Colonic mucosa (tissue), 4 donors: ENCODE data around the gene MAP4. TPM values are rescaled to one million over a fixed set of nuclear protein-coding genes. Genes with fewer than 3 reads are reported as not detected.
A peak's percentile ranks its signal among the peaks of the same experiment; 100 is the strongest.

Source experiments
- DNase-seq: peaks from one replicate; pipeline ENCODE4 v3.0.0-alpha.2; 2020
- H3K27ac ChIP-seq: fragments of 200-600 bp; one replicate; pipeline ENCODE4 v1.8.0; 2021
- H3K27me3 ChIP-seq: fragments of 200-600 bp; one replicate; pipeline ENCODE4 v1.8.0; 2021
- H3K36me3 ChIP-seq: fragments of 200-600 bp; one replicate; pipeline ENCODE4 v1.8.0; 2021
- H3K4me1 ChIP-seq: fragments of 200-600 bp; one replicate; pipeline ENCODE4 v1.8.0; 2021; ENCODE audit warnings: mild to moderate bottlenecking
- H3K4me3 ChIP-seq: fragments of 200-600 bp; one replicate; pipeline ENCODE4 v1.8.0; 2021
- H3K9ac ChIP-seq, 2 donors: one replicate each; pipeline ENCODE4 v1.7.0; 2013; ENCODE audit warnings: control low read depth in 2 of 2, low read depth in 2 of 2, low read length in 2 of 2
- H3K9me3 ChIP-seq: fragments of 200-600 bp; one replicate; pipeline ENCODE4 v1.8.0; 2021
- intact Hi-C: fragments of 100-400 bp; cut with DNase I; formaldehyde crosslinking; loops from one replicate; pipeline ENCODE4 v1.14.1; 2022
- total RNA-seq, 2 donors: library from RNA; stranded (reverse); fragmentation: NEBNext Ultra II Directional in 1 of 2; extraction: Animal tissue kit (Norgen Biotek cat#: 25700) in 1 of 2; gene quantifications; one replicate each; pipeline ENCODE4 v1.2.1, GENCODE V29; 2021
- TF ChIP-seq, protein P1 (sequence below): fragments of 200-600 bp; IDR thresholded peaks from one replicate; pipeline ENCODE4 v1.8.0; 2022; ENCODE audit warnings: antibody characterized with exemption, mild to moderate bottlenecking
- donor health status: healthy.
- donor health status: DM: no; HTN: no; CAD: no.
- donor health status: DM: no; HTN: no; CAD: no.

The MAP4 gene
- total RNA-seq, 2 donors from 2014 or later, result 117 to 132 TPM

DNA sequence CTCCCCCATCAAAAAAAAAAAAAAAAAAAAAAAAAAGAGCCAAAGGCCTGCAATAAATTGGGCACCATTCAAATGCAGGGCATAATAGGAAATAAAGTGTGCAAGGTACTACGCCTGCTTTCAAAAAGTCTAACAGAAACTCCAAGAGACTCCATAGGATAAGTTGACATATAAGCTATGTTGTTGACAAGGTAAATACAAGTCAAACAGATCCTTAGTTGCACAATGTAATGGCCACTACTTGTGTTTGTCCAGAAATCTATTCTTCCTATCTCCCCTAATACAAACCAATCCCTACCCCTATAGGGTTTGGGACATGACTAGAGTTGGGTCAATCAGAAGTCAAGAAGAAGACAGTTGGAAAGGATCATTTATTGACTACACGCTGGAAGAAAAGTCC is 16.0 kb downstream of the MAP4 start:
- intact Hi-C loops, result no loop called here
- H3K27ac ChIP-seq, result no peak overlapping the region
- DNase-seq, result no peak
- no peak overlapping the region for H3K9ac ChIP-seq
- no peaks in the 10 kb centered on the region for H3K4me1 ChIP-seq
- TF ChIP-seq, protein P1, sequence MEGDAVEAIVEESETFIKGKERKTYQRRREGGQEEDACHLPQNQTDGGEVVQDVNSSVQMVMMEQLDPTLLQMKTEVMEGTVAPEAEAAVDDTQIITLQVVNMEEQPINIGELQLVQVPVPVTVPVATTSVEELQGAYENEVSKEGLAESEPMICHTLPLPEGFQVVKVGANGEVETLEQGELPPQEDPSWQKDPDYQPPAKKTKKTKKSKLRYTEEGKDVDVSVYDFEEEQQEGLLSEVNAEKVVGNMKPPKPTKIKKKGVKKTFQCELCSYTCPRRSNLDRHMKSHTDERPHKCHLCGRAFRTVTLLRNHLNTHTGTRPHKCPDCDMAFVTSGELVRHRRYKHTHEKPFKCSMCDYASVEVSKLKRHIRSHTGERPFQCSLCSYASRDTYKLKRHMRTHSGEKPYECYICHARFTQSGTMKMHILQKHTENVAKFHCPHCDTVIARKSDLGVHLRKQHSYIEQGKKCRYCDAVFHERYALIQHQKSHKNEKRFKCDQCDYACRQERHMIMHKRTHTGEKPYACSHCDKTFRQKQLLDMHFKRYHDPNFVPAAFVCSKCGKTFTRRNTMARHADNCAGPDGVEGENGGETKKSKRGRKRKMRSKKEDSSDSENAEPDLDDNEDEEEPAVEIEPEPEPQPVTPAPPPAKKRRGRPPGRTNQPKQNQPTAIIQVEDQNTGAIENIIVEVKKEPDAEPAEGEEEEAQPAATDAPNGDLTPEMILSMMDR, result no peak
- H3K27me3 ChIP-seq, result no peaks in the 10 kb centered on the region
- H3K36me3 ChIP-seq, result no peaks in the 10 kb centered on the region
- H3K4me3 ChIP-seq, result no peak overlapping the region
- no peaks in the 10 kb centered on the region for H3K9me3 ChIP-seq

DNA sequence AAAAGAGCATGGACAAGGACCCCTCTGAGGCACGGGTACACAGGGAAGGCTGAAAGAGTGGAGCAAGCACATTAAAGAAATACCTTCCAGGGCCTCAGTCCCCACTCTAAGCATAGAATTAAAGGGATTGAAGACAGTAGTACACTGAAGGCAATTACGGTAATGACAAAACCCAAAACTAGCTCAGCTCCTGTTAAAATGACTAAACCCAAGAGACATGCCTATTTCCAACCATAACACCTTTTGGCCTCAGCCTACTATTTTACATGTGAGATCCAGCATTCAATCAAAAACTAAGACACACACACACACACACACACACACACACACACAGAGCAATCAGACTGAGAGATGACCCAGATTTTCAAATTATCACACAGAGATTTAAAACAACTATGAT is 19.8 kb downstream of the MAP4 start:
- no peak overlapping the region for H3K27ac ChIP-seq
- no peaks in the 10 kb centered on the region for H3K9me3 ChIP-seq
- H3K4me1 ChIP-seq, result no peaks in the 10 kb centered on the region
- no peaks in the 10 kb centered on the region for H3K36me3 ChIP-seq
- TF ChIP-seq, protein P1, result no peak
- no peaks in the 10 kb centered on the region for H3K27me3 ChIP-seq
- no peak overlapping the region for H3K4me3 ChIP-seq
- intact Hi-C loops, result no loop called here
- H3K9ac ChIP-seq, result no peak overlapping the region
- no peak for DNase-seq

DNA sequence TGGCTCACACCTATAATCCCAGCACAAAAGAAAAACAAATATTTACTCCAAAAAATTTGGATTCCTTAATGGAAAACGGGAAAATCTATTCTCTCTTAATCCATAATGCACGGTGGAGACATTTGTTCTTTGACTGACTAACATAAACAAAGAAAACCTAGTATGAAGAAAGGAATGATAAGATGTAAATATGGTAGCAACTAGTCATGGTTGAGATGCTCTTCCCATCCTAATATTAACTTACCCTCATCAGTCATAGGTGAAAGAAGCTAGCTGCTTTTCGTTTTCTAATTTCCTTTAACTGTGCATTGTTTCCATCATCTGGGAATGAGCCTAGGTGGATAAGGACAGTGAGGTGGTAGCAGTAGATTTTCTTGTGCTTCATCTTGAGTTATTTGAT is 22.0 kb downstream of the MAP4 start:
- H3K4me1 ChIP-seq, result no peaks in the 10 kb centered on the region
- intact Hi-C loops, result loop anchor here (5.0 kb wide), 2 partner anchors 157 to 158 kb away; no protein-coding TSS in a partner anchor
- H3K9ac ChIP-seq, result no peak overlapping the region
- no peak overlapping the region for H3K4me3 ChIP-seq
- H3K36me3 ChIP-seq, result no peaks in the 10 kb centered on the region
- DNase-seq, result no peak
- no peaks in the 10 kb centered on the region for H3K27me3 ChIP-seq
- H3K9me3 ChIP-seq, result no peaks in the 10 kb centered on the region
- H3K27ac ChIP-seq, result no peak overlapping the region
- TF ChIP-seq, protein P1, result no peak

DNA sequence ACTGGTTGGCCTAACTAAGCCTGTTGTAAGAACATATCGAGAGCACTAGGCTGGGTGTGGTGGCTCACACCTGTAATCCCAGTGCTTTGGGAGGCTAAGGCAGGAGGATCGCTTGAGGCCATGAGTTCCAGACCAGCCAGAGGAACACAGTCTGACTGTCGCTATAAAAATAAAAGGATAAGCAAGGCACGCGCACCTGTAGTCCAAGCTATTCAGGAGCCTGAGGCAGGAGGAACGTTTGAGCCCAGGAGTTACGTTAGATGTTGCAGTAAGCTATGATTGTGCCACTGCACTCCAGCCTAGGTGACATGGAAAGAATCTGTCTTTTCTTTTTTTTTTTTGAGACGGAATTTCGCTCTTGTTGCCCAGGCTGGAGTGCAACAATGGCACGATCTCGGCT is 24.9 kb downstream of the MAP4 start:
- intact Hi-C loops, result loop anchor here (5.0 kb wide), 2 partner anchors 154 to 161 kb away; no protein-coding TSS in a partner anchor
- no peak overlapping the region for H3K9ac ChIP-seq
- TF ChIP-seq, protein P1, result no peak

DNA sequence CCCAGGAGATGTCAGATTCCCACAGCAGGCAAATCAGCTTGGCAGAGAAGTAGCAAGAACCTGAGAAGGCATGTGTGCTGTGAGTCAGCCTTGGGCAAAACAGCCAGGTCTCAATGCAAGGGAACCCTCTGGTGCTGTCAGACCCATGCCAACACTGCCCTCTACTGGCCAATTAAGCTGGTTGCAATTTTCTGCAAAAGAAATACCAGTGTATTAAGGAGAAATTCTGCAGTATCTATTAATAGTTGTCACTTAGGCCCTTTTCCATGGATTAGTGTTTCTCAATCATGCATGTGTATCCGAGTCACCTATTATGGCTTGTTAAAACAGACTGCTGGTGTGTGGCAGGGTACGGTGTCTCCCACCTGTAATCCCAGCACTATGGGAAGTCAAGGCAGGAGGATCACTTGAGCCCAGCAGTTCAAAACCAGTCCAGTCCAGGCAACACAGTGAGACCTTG is 26.2 kb downstream of the MAP4 start:
- H3K27ac ChIP-seq, result no peak overlapping the region
- TF ChIP-seq, protein P1, result peak; percentile 88
- peak; percentile 69 for DNase-seq
- no peaks in the 10 kb centered on the region for H3K27me3 ChIP-seq
- H3K4me1 ChIP-seq, result no peaks in the 10 kb centered on the region
- H3K9me3 ChIP-seq, result no peaks in the 10 kb centered on the region
- H3K9ac ChIP-seq, result no peak overlapping the region
- H3K4me3 ChIP-seq, result no peak overlapping the region
- no peaks in the 10 kb centered on the region for H3K36me3 ChIP-seq
- intact Hi-C loops, result loop anchor here (5.0 kb wide), 2 partner anchors 153 to 162 kb away; no protein-coding TSS in a partner anchor

More for the DNA sequence above, 24.9 kb downstream of the MAP4 start:
- Histone ChIP-seq H3K9me3 (no peaks in the 10 kb centered on the region), H3K36me3 (no peaks in the 10 kb centered on the region), H3K27me3 (no peaks in the 10 kb centered on the region), H3K4me1 (no peaks in the 10 kb centered on the region), H3K27ac (no peak overlapping the region), H3K4me3 (no peak overlapping the region)
- DNase-seq, result no peak
